Measurements from ENCODE around the gene PSMG4. TPM values are rescaled to one million over a fixed set of nuclear protein-coding genes. Genes with fewer than 3 reads are reported as not detected.
A peak's percentile ranks its signal among the peaks of the same experiment; 100 is the strongest.

PSMG4 gene
- total and polyA plus RNA-seq, 9 of the 15 experiments (the other 6 are each of a cell fraction or from before 2014, with no cell fraction given): 12.9 to 185 (median 52.0) TPM

GRCh38 chr6:3237761-3238662 lies 20.7 kb upstream of the PSMG4 start (continued):
- TF ChIP-seq MGA (IDR thresholded peaks at IDR 0.05): peak; percentile 26; the same call in 1 of the 2 replicates
- TF ChIP-seq YY1 (IDR thresholded peaks at IDR 0.05; ENCODE audit: borderline replicate concordance in 1 of 3, control insufficient read depth in 1 of 3, extremely low read depth in 1 of 3, insufficient read depth in 3 of 3, insufficient read length in 1 of 3, insufficient replicate concordance in 2 of 3, low read depth in 1 of 3, low read length in 2 of 3): peak in 1 of 3 experiments; percentile 11
- peak; percentile 17; the same call in 1 of the 2 replicates for TF ChIP-seq RAD51 (IDR thresholded peaks at IDR 0.05; ENCODE audit: borderline replicate concordance, low read depth)
- TF ChIP-seq CTCF (IDR thresholded peaks at IDR 0.05 in 2 of 3, conservative IDR thresholded peaks at IDR 0.05 in 1 of 3; ENCODE audit: insufficient read depth in 2 of 3, low read depth in 1 of 3, low read length in 3 of 3): peak; percentile 46 to 72 (median 50)
- peak; percentile 21 to 55; a peak in 2 of 4 replicates for TF ChIP-seq RAD21 (CRISPR knock-in tag; conservative IDR thresholded peaks at IDR 0.05 in 1 of 2, IDR thresholded peaks at IDR 0.05 in 1 of 2)
- TF ChIP-seq MAX (CRISPR knock-in tag; IDR thresholded peaks at IDR 0.05): peak; percentile 37; the same call in 1 of the 2 replicates
- TF ChIP-seq ZNF76 (CRISPR knock-in tag; IDR thresholded peaks at IDR 0.05; ENCODE audit: borderline replicate concordance): no peak
- 0 out of 2 replicates have a peak, but pooled peaks have one; percentile 38 for TF ChIP-seq PREB (CRISPR knock-in tag; IDR thresholded peaks at IDR 0.05)
- no peak for TF ChIP-seq IRF2 (CRISPR knock-in tag; IDR thresholded peaks at IDR 0.05)
